Measurements from ENCODE around the gene CBFA2T2. TPM values are rescaled to one million over a fixed set of nuclear protein-coding genes. Genes with fewer than 3 reads are reported as not detected.

CBFA2T2 gene
- total and polyA plus RNA-seq, 2 donors (not counting 3 experiments of a cell fraction or from before 2014, with no cell fraction given) = 10.7 to 12.1 TPM

DNA sequence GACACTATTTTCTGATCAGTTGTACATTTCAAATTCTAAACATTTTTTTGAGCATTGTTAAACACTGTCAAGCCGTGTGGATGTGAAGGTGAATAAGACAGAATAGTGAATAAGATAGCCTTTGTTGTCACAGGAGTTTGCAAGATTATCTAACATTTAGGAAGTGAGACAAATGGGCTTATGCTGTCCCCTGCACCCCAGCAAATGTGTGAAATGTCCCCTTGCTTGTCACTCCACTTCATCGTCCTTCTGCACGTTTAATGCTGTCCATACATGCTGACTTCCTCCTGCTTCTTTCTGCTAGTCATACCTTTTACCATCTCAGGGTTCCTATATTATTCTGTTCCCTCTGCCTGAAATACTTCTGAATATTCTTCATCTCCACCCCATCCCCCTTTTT is 62.6 kb downstream of the CBFA2T2 start:
- ChIA-PET CTCF (interaction anchor here (0.9 to 1.8 kb wide), 3 partner anchors 9 to 31 kb away, joined by 3 to 6 read pairs (median 5); no protein-coding TSS in a partner anchor), POLR2A (no interaction called here)
- FAIRE-seq = no peak
- peaks cover 7% of the 10 kb centered on the region for H3K4me1 ChIP-seq (ENCODE audit: control insufficient read depth, extremely low read depth, insufficient read depth, low read length)
- H3K27ac ChIP-seq (ENCODE audit: insufficient read depth, low read depth, low read length) = no peak overlapping the region
- no peaks in the 10 kb centered on the region for H3K36me3 ChIP-seq (ENCODE audit: control insufficient read depth in 2 of 2, extremely low read depth in 1 of 2, insufficient read depth in 2 of 2, low read length in 2 of 2)
- no peaks in the 10 kb centered on the region for H4K20me1 ChIP-seq (replicated peaks; ENCODE audit: control insufficient read depth, extremely low read depth, insufficient read depth, low read length)
- H3K4me2 ChIP-seq (ENCODE audit: insufficient read depth, low read length) = no peak overlapping the region
- H2AFZ ChIP-seq (ENCODE audit: low read depth, low read length) = no peak overlapping the region
- no peak overlapping the region for H3K9ac ChIP-seq (replicated peaks; ENCODE audit: extremely low read depth, insufficient read depth, low read length)
- intact Hi-C loops (cut with micrococcal nuclease) = no loop called here
- no peaks in the 10 kb centered on the region for H3K79me2 ChIP-seq (ENCODE audit: control insufficient read depth, insufficient read depth, low read length)
- H3K9me1 ChIP-seq (replicated peaks; ENCODE audit: control insufficient read depth, extremely low read depth, insufficient read depth, low read length) = no peaks in the 10 kb centered on the region
- no peaks in the 10 kb centered on the region for H3K27me3 ChIP-seq (ENCODE audit: control insufficient read depth in 2 of 2, insufficient read depth in 2 of 2, low read length in 2 of 2)
- no peak overlapping the region for H3K4me3 ChIP-seq (replicated peaks in 1 of 3; ENCODE audit: insufficient read depth in 1 of 3, low read depth in 1 of 3, low read length in 3 of 3)
- DNase-seq (ENCODE audit: low read depth, low spot score) = no peak
- dilution Hi-C loops (cut with MboI; ENCODE audit: extremely low pct_ligation_motif_present, low sequenced_read_pairs) = no loop called here
- TF ChIP-seq MAX (IDR thresholded peaks at IDR 0.05; ENCODE audit: insufficient read depth, insufficient read length) (no peak), POLR2A (IDR thresholded peaks at IDR 0.05; ENCODE audit: low read depth, low read length) (no peak), GATA2 (IDR thresholded peaks at IDR 0.05; ENCODE audit: insufficient read depth, insufficient read length, low read depth, low read length) (no peak), FOS (IDR thresholded peaks at IDR 0.05; ENCODE audit: borderline replicate concordance, insufficient read depth, low read length) (no peak), CTCF (IDR thresholded peaks at IDR 0.05; ENCODE audit: extremely low read depth in 1 of 2, insufficient read depth in 1 of 2, low read depth in 1 of 2, low read length in 2 of 2) (no peak), POLR2AphosphoS5 (IDR thresholded peaks at IDR 0.05; ENCODE audit: insufficient read depth, low read depth, low read length) (no peak), MYC (IDR thresholded peaks at IDR 0.05; ENCODE audit: low read depth, low read length) (no peak), JUN (IDR thresholded peaks at IDR 0.05; ENCODE audit: borderline replicate concordance, insufficient read depth, insufficient read length, low read depth) (no peak), EZH2 (IDR thresholded peaks at IDR 0.05; ENCODE audit: borderline replicate concordance, low read depth, low read length, severe bottlenecking) (no peak)
- BruUV-seq (replicated peaks) = no TSS peak
- no peaks in the 10 kb centered on the region for H3K9me3 ChIP-seq (replicated peaks; ENCODE audit: control insufficient read depth, insufficient read depth, low read length)
